Keratinocyte (primary cell): ENCODE data around the gene STX10. TPM values are rescaled to one million over a fixed set of nuclear protein-coding genes. Genes with fewer than 3 reads are reported as not detected.

Source experiments
- DNase-seq: peaks from one replicate; pipeline ENCODE4 v3.0.0-alpha.2; 2011; ENCODE audit warnings: low read depth, missing footprints, low spot score
- FAIRE-seq: peaks from 2 replicates; lab custom pipeline; 2011; peaks lifted over from hg19 to GRCh38; lab: Jason Lieb, UNC
- H2AFZ ChIP-seq: 2 replicates; pipeline ENCODE4 v1.6.0; 2012; ENCODE audit warnings: low read length, control low read depth, inconsistent platforms; ENCODE audit not compliant: control insufficient read depth
- H3K27ac ChIP-seq: 2 replicates; pipeline ENCODE4 v1.5.1; 2011; ENCODE audit warnings: low read length; ENCODE audit not compliant: control insufficient read depth, insufficient read depth
- H3K27me3 ChIP-seq: 3 replicates; pipeline ENCODE4 v1.6.0; 2011; ENCODE audit warnings: low read length; ENCODE audit not compliant: control insufficient read depth, insufficient read depth; ENCODE audit errors: extremely low read depth
- H3K36me3 ChIP-seq, 2 experiments: 2 replicates in 1 of 2; 3 replicates in 1 of 2; pipeline ENCODE4 v1.5.1; 2011; ENCODE audit warnings: low read length in 2 of 2, mild to moderate bottlenecking in 1 of 2; ENCODE audit not compliant: control insufficient read depth in 2 of 2, insufficient read depth in 2 of 2; ENCODE audit errors: extremely low read depth in 1 of 2
- H3K4me1 ChIP-seq: 3 replicates; pipeline ENCODE4 v1.5.1; 2011; ENCODE audit warnings: low read length; ENCODE audit not compliant: control insufficient read depth, insufficient read depth; ENCODE audit errors: extremely low read depth
- H3K4me2 ChIP-seq: 3 replicates; pipeline ENCODE4 v1.6.0; 2011; ENCODE audit warnings: low read depth, low read length; ENCODE audit not compliant: control insufficient read depth, insufficient read depth; ENCODE audit errors: extremely low read depth
- H3K4me3 ChIP-seq, 3 experiments: fragments of 200-600 bp in 1 of 3; sonication (generic) in 1 of 3; 2 replicates in 2 of 3; 3 replicates in 1 of 3; pipeline ENCODE4 v1.5.1; 2011 to 2016; ENCODE audit warnings: low read length in 3 of 3, mild to moderate bottlenecking in 3 of 3, control low read depth in 2 of 3, inconsistent platforms in 1 of 3, low read depth in 1 of 3, mixed read lengths in 1 of 3, mixed run types in 1 of 3, moderate library complexity in 1 of 3; ENCODE audit not compliant: control insufficient read depth in 2 of 3, insufficient read depth in 2 of 3; ENCODE audit errors: extremely low read depth in 1 of 3
- H3K79me2 ChIP-seq: 2 replicates; pipeline ENCODE4 v1.6.0; 2012; ENCODE audit warnings: low read length; ENCODE audit not compliant: control insufficient read depth, insufficient read depth
- H3K9ac ChIP-seq: 3 replicates; pipeline ENCODE4 v1.6.0; 2011; ENCODE audit warnings: low read length; ENCODE audit not compliant: control insufficient read depth, insufficient read depth; ENCODE audit errors: extremely low read depth
- H3K9me1 ChIP-seq: 3 replicates; pipeline ENCODE4 v1.6.0; 2011; ENCODE audit warnings: low read length; ENCODE audit not compliant: control insufficient read depth, insufficient read depth; ENCODE audit errors: extremely low read depth
- H3K9me3 ChIP-seq: 2 replicates; pipeline ENCODE4 v1.5.1; 2012; ENCODE audit warnings: low read depth, low read length; ENCODE audit not compliant: control insufficient read depth
- H4K20me1 ChIP-seq: 3 replicates; pipeline ENCODE4 v1.6.0; 2011; ENCODE audit warnings: low read length; ENCODE audit not compliant: control insufficient read depth, insufficient read depth; ENCODE audit errors: extremely low read depth
- CTCF ChIP-seq, 3 experiments: IDR thresholded peaks in 1 of 3; conservative IDR thresholded peaks in 1 of 3; optimal IDR thresholded peaks in 1 of 3; 2 replicates in 2 of 3; 3 replicates in 1 of 3; pipeline versions ENCODE3 to v1.5.1; 2011; ENCODE audit warnings: low read length in 3 of 3, mild to moderate bottlenecking in 3 of 3, moderate library complexity in 2 of 3, control low read depth in 1 of 3, inconsistent platforms in 1 of 3; ENCODE audit not compliant: insufficient read depth in 2 of 3; ENCODE audit errors: extremely low read depth in 1 of 3
- EZH2 ChIP-seq: IDR thresholded peaks from one replicate; pipeline ENCODE4 v1.6.1; 2012; ENCODE audit warnings: inconsistent platforms, mild to moderate bottlenecking, low read length, moderate library complexity
- dilution Hi-C: fragments of 300-500 bp; cut with MboI; formaldehyde crosslinking; loops from one replicate; pipeline ENCODE4 v1.7.0; 2020; ENCODE audit warnings: low sequenced_read_pairs; ENCODE audit not compliant: extremely low pct_ligation_motif_present
- polyA plus RNA-seq, 5 experiments: library from polyadenylated mRNA; depleted of rRNA in 3 of 5; stranded (reverse) in 3 of 5; stranded (forward) in 1 of 5; unstranded in 1 of 5; fragments of >200 nt; gene quantifications; 1 replicate in 1 of 5; 2 replicates in 3 of 5; 3 replicates in 1 of 5; pipeline versions ENCODE4 v1.2.1 to v1.2.3, GENCODE V29; 2011 to 2012; ENCODE audit warnings: missing spikeins in 2 of 5, low read depth in 1 of 5, low replicate concordance in 1 of 5

The STX10 gene
- polyA plus RNA-seq, 1 donor (not counting 4 experiments of a cell fraction or from before 2014, with no cell fraction given), result 65.2 TPM

- Histone ChIP-seq H4K20me1 (peaks cover 34% of the 10 kb centered on the region), H3K27me3 (no peaks in the 10 kb centered on the region), H2AFZ (no peak overlapping the region), H3K4me3 (no peak overlapping the region), H3K4me1 (peaks cover 3% of the 10 kb centered on the region), H3K9me1 (peaks cover 5% of the 10 kb centered on the region), H3K9me3 (no peaks in the 10 kb centered on the region), H3K36me3 (peaks cover 14 to 19% of the 10 kb centered on the region in 2 experiments), H3K4me2 (no peak overlapping the region), H3K27ac (no peak overlapping the region), H3K79me2 (peaks cover 89% of the 10 kb centered on the region), H3K9ac (no peak overlapping the region)
- DNase-seq (no peak), FAIRE-seq (no peak)
- TF ChIP-seq CTCF (optimal IDR thresholded peaks at IDR 0.05 in 1 of 3, IDR thresholded peaks at IDR 0.05 in 1 of 3, conservative IDR thresholded peaks at IDR 0.05 in 1 of 3; ENCODE audit: extremely low read depth in 1 of 3, insufficient read depth in 2 of 3, low read length in 3 of 3) (no peak), EZH2 (no peak)
- dilution Hi-C loops, result no loop called here
Observed at GRCh38 chr19:13127811-13128575, 22.2 kb downstream of the STX10 start.

GRCh38 chr19:13127051-13127450 is 23.1 kb downstream of the STX10 start:
- FAIRE-seq (no peak), DNase-seq (no peak)
- Histone ChIP-seq H3K27me3 (no peaks in the 10 kb centered on the region), H3K4me2 (no peak overlapping the region), H3K36me3 (peaks cover 16 to 17% of the 10 kb centered on the region in 2 experiments), H3K9ac (no peak overlapping the region), H3K9me3 (no peaks in the 10 kb centered on the region), H4K20me1 (peaks cover 38% of the 10 kb centered on the region), H2AFZ (no peak overlapping the region), H3K4me3 (no peak overlapping the region), H3K27ac (no peak overlapping the region), H3K9me1 (peaks cover 4% of the 10 kb centered on the region), H3K79me2 (peaks cover 92% of the 10 kb centered on the region), H3K4me1 (no peaks in the 10 kb centered on the region)
- dilution Hi-C loops, result no loop called here
- TF ChIP-seq EZH2 (no peak), CTCF (optimal IDR thresholded peaks at IDR 0.05 in 1 of 3, IDR thresholded peaks at IDR 0.05 in 1 of 3, conservative IDR thresholded peaks at IDR 0.05 in 1 of 3; ENCODE audit: extremely low read depth in 1 of 3, insufficient read depth in 2 of 3, low read length in 3 of 3) (no peak)
